HepG2 (cell line): ENCODE results near the gene CYP27A1. TPM values are rescaled to one million over a fixed set of nuclear protein-coding genes. Genes with fewer than 3 reads are reported as not detected.

Source experiments
- ATAC-seq: fragments of 200-7000 bp; cut with Tn5 transposase; 3 replicates; pipeline ENCODE4 v1.9.1; 2020; ENCODE audit warnings: mild to moderate bottlenecking, moderate library complexity
- BruUV-seq: library from RNA; stranded (reverse); fragments of 400-500 nt; replicated peaks from 2 replicates; lab custom pipeline; 2021; lab: Mats Ljungman, UMichigan
- CTCF ChIA-PET: fragments of 300-600 bp; formaldehyde crosslinking; extraction: SDS; loops from one replicate; lab custom pipeline; 2021; ENCODE audit warnings: low total read pairs, inconsistent platforms, low intra/inter-chr PET ratio; lab: Yijun Ruan, JAX
- POLR2A ChIA-PET: fragments of 350-600 bp; sonication (Branson Sonifier 250); formaldehyde crosslinking; loops from one replicate; lab custom pipeline; 2020; ENCODE audit warnings: antibody characterized with exemption, inconsistent platforms; lab: Yijun Ruan, JAX
- DNase-seq: peaks from one replicate; pipeline ENCODE4 v3.0.0-alpha.2; 2015; ENCODE audit warnings: low spot score
- FAIRE-seq: peaks from 3 replicates; lab custom pipeline; 2011; peaks lifted over from hg19 to GRCh38; lab: Jason Lieb, UNC
- H2AFZ ChIP-seq: one replicate; pipeline ENCODE4 v1.6.1; 2011; ENCODE audit warnings: low read length, inconsistent platforms
- H3K27ac ChIP-seq: fragments of 300-600 bp; 3 replicates; pipeline ENCODE4 v1.8.0; 2011; ENCODE audit warnings: mixed run types, mild to moderate bottlenecking, mixed read lengths, low read length, inconsistent platforms; ENCODE audit not compliant: insufficient read depth; ENCODE audit errors: extremely low read length
- H3K27me3 ChIP-seq, 2 experiments: fragments of 200-600 bp in 1 of 2; 2 replicates in 1 of 2; 3 replicates in 1 of 2; pipeline versions ENCODE4 v1.6.0 to v1.8.0; 2011; ENCODE audit warnings: low read length in 2 of 2, mild to moderate bottlenecking in 2 of 2, moderate library complexity in 2 of 2, inconsistent platforms in 1 of 2; ENCODE audit not compliant: insufficient read depth in 2 of 2, control insufficient read depth in 1 of 2
- H3K36me3 ChIP-seq, 2 experiments: fragments of 200-600 bp in 1 of 2; replicated peaks in 1 of 2; 2 replicates in 1 of 2; 3 replicates in 1 of 2; pipeline versions ENCODE4 v1.5.1 to v1.8.0; 2011; ENCODE audit warnings: low read length in 2 of 2, inconsistent platforms in 1 of 2; ENCODE audit not compliant: insufficient read depth in 2 of 2, control insufficient read depth in 1 of 2
- H3K4me1 ChIP-seq: 2 replicates; pipeline ENCODE4 v1.5.1; 2012; ENCODE audit warnings: low read length, inconsistent platforms; ENCODE audit not compliant: insufficient read depth
- H3K4me2 ChIP-seq: 2 replicates; pipeline ENCODE4 v1.6.0; 2011; ENCODE audit warnings: low read depth, low read length, inconsistent platforms
- H3K4me3 ChIP-seq, 3 experiments: fragments of 200-600 bp in 1 of 3; sonication (generic), shearing (Covaris generic) in 1 of 3; replicated peaks in 1 of 3; 2 replicates each; pipeline ENCODE4 v1.5.1; 2011 to 2016; ENCODE audit warnings: low read length in 3 of 3, inconsistent platforms in 2 of 3, low read depth in 2 of 3, mild to moderate bottlenecking in 2 of 3, control low read depth in 1 of 3, mixed read lengths in 1 of 3; ENCODE audit not compliant: insufficient read depth in 1 of 3
- H3K79me2 ChIP-seq: one replicate; pipeline ENCODE4 v1.6.1; 2011; ENCODE audit warnings: low read length, inconsistent platforms; ENCODE audit not compliant: insufficient read depth
- H3K9ac ChIP-seq: 2 replicates; pipeline ENCODE4 v1.6.0; 2011; ENCODE audit warnings: mild to moderate bottlenecking, low read depth, low read length, inconsistent platforms; ENCODE audit not compliant: insufficient read depth
- H3K9me3 ChIP-seq: 2 replicates; pipeline ENCODE4 v1.5.1; 2012; ENCODE audit warnings: mild to moderate bottlenecking, low read length
- H4K20me1 ChIP-seq: 2 replicates; pipeline ENCODE4 v1.6.0; 2011; ENCODE audit warnings: inconsistent platforms, mild to moderate bottlenecking, low read length, moderate library complexity; ENCODE audit not compliant: insufficient read depth
- ARHGAP35 ChIP-seq: sonication (generic); formaldehyde crosslinking; IDR thresholded peaks from 2 replicates; pipeline ENCODE4 v1.9.0; 2022; ENCODE audit warnings: mild to moderate bottlenecking, inconsistent platforms, moderate library complexity, missing genetic modification reagents, borderline replicate concordance
- ATF7-NPFF ChIP-seq: sonication (generic); formaldehyde crosslinking; IDR thresholded peaks from 2 replicates; pipeline ENCODE4 v1.8.1; 2023; ENCODE audit warnings: mild to moderate bottlenecking, low read depth, missing genetic modification reagents, moderate library complexity
- ETV5 ChIP-seq: IDR thresholded peaks from 2 replicates; pipeline ENCODE4 v1.6.1; 2018; ENCODE audit warnings: missing biosample characterization, missing genetic modification reagents, inconsistent platforms, borderline replicate concordance
- HMGXB4 ChIP-seq, 2 experiments: sonication (generic) in 1 of 2; formaldehyde crosslinking in 1 of 2; IDR thresholded peaks; 2 replicates each; pipeline versions ENCODE4 v1.4.0 to v1.6.1; 2018 to 2020; ENCODE audit warnings: missing genetic modification reagents in 2 of 2, borderline replicate concordance in 1 of 2, low read depth in 1 of 2, mild to moderate bottlenecking in 1 of 2, missing biosample characterization in 1 of 2
- HOXA9 ChIP-seq: sonication (generic); formaldehyde crosslinking; IDR thresholded peaks from 2 replicates; pipeline ENCODE4 v1.8.1; 2022; ENCODE audit warnings: missing genetic modification reagents, mild to moderate bottlenecking, moderate library complexity, borderline replicate concordance
- NKX3-1 ChIP-seq: sonication (generic); formaldehyde crosslinking; IDR thresholded peaks from 2 replicates; pipeline ENCODE4 v1.5.0; 2020; ENCODE audit warnings: missing genetic modification reagents
- ZBTB4 ChIP-seq: sonication (generic); formaldehyde crosslinking; IDR thresholded peaks from 2 replicates; pipeline ENCODE4 v1.4.0; 2020; ENCODE audit warnings: missing genetic modification reagents, mild to moderate bottlenecking, borderline replicate concordance
- ZKSCAN1 ChIP-seq: fragments of 150-350 bp; IDR thresholded peaks from 2 replicates; pipeline ENCODE4 v1.6.1; 2014; ENCODE audit warnings: low read length
- ZNF484 ChIP-seq: sonication (generic); formaldehyde crosslinking; IDR thresholded peaks from 2 replicates; pipeline ENCODE4 v1.5.1; 2020; ENCODE audit warnings: mild to moderate bottlenecking, low read depth, missing genetic modification reagents, borderline replicate concordance
- ZNF766 ChIP-seq: sonication (generic); formaldehyde crosslinking; IDR thresholded peaks from 2 replicates; pipeline ENCODE4 v1.5.0; 2020; ENCODE audit warnings: missing genetic modification reagents, borderline replicate concordance
- WGBS: methylation state at CpG from one replicate; pipeline ENCODE4 v1.1.6; 2017; ENCODE audit warnings: low lambda C conversion rate; 5-methylcytosine and 5-hydroxymethylcytosine counted together
- in situ Hi-C: cut with HindIII; loops from 2 replicates; pipeline ENCODE4 v1.10.0; 2017; ENCODE audit warnings: low pct_unique_long_range_greater_than_20kb; ENCODE audit not compliant: extremely low pct_ligation_motif_present
- intact Hi-C: fragments of 100-400 bp; cut with micrococcal nuclease; formaldehyde crosslinking; loops from one replicate; pipeline ENCODE4 v1.10.0; 2022; ENCODE audit not compliant: unreplicated experiment
- polyA plus RNA-seq, 8 experiments: library from polyadenylated mRNA; depleted of rRNA in 3 of 8; stranded (reverse) in 7 of 8; unstranded in 1 of 8; fragments of >200 nt; fragmentation: Illumina TruSeq in 4 of 8; extraction: Trizol in 4 of 8; gene quantifications; 2 replicates each; pipeline versions ENCODE4 v1.2.1 to v1.2.3, GENCODE V29; 2011 to 2016; ENCODE audit warnings: low read depth in 4 of 8, missing spikeins in 1 of 8, mixed read lengths in 1 of 8; ENCODE audit not compliant: insufficient read depth in 1 of 8
- total RNA-seq, 5 experiments: library from RNA; depleted of rRNA; stranded (reverse); fragments of >200 nt; fragmentation: Illumina TruSeq; extraction: Trizol; gene quantifications; 2 replicates each; pipeline ENCODE4 v1.2.3, GENCODE V29; 2016; ENCODE audit warnings: low read depth in 1 of 5
- TF ChIP-seq, protein P1 (sequence below): IDR thresholded peaks from 2 replicates; pipeline ENCODE4 v1.6.1; 2018; ENCODE audit warnings: missing genetic modification reagents, mild to moderate bottlenecking, missing compliant biosample characterization

Gene CYP27A1
- total and polyA plus RNA-seq, 2 of the 13 experiments (the other 11 are each of a cell fraction or from before 2014, with no cell fraction given), result 157 to 266 TPM

- TF ChIP-seq HMGXB4 (CRISPR knock-in tag; IDR thresholded peaks at IDR 0.05; ENCODE audit: borderline replicate concordance in 1 of 2, low read depth in 1 of 2), result peak; percentile 65 to 92; a peak in 3 of 4 replicates
- peak; percentile 82; the same call in 1 of the 2 replicates for TF ChIP-seq ARHGAP35
- 0 out of 2 replicates have a peak, but pooled peaks have one; percentile 4 for TF ChIP-seq ZKSCAN1
- peak; percentile 80; the same call in 1 of the 2 replicates for TF ChIP-seq ATF7-NPFF (CRISPR knock-in tag)
- TF ChIP-seq NKX3-1 (CRISPR knock-in tag), result peak; percentile 88
- peak; percentile 87 for TF ChIP-seq ETV5 (CRISPR knock-in tag)
Observed at GRCh38 chr2:218755567-218756404, 26.2 kb upstream of the CYP27A1 start (continued).

DNA sequence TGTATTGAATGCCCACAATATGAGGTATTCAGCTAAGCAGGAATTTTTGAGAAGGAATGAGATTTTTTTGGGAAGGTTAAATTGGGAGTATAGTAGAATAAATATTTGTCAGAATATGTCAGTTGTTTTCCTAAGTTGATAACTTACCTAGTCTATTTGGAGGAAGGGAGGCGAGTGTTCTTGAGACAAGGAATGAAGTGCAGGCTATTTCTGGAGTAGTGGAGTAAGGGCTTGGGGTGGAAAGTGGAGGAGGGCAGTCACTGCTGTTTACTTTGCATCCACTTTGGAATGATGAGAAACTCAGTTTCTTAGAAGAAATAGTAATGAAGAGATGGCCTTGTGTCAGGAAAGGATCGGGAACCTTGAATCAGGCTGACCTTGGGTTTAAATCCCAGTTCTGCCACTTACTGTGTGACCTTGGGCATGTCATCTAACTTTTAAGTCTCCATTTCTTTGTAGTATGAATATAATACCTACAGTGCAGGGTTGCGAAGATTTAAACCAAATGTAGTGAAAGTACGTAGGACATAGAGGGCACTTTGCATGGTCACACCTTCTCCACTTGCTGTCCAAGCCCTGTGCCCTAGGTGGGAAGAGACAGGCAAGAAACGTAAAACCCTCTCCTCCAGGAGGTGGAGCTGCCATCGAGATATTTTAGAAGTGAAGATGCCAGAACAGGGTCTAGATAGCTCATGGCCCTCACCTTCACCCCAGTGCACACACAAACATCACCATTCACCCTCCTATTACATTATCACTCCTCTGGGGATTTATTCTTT, 25.2 kb upstream of the CYP27A1 start:
- no peaks in the 10 kb centered on the region for H3K27me3 ChIP-seq
- peaks cover 21 to 29% of the 10 kb centered on the region in 2 experiments for H3K36me3 ChIP-seq
- WGBS, result 74% methylated on average over 6 of the region's 6 CpGs
- ChIA-PET CTCF (interaction anchor here (1.0 kb wide), 1 partner anchor 91 kb away, joined by 3 read pairs; no protein-coding TSS in a partner anchor), POLR2A (interaction anchor here (0.6 to 8.6 kb wide), 28 partner anchors 8 to 449 kb away, joined by 3 to 218 read pairs (median 5); partner anchors contain the start of genes BCS1L, CYP27A1, RNF25 and STK36)
- peaks cover 79% of the 10 kb centered on the region for H3K4me1 ChIP-seq
- H3K4me2 ChIP-seq, result peak overlapping the region; percentile 83
- in situ Hi-C loops (no loop called here), intact Hi-C loops (no loop called here)
- no peaks in the 10 kb centered on the region for H4K20me1 ChIP-seq
- BruUV-seq, result TSS peak; percentile 42
- no peaks in the 10 kb centered on the region for H3K79me2 ChIP-seq
- peak overlapping the region; percentile 75 for H3K9ac ChIP-seq
- H2AFZ ChIP-seq, result no peak overlapping the region
- peak overlapping the region; percentile 96 for H3K27ac ChIP-seq
- peak overlapping the region in 2 of 3 experiments; percentile 16 to 50; a peak in 1 of 6 replicates for H3K4me3 ChIP-seq
- ATAC-seq (no peak), FAIRE-seq (peak; percentile 65), DNase-seq (no peak)
- H3K9me3 ChIP-seq, result no peaks in the 10 kb centered on the region
- TF ChIP-seq ZNF766 (CRISPR knock-in tag) (no peak), HOXA9 (CRISPR knock-in tag) (no peak), ZNF484 (CRISPR knock-in tag) (no peak), ZBTB4 (CRISPR knock-in tag) (no peak)
- TF ChIP-seq, protein P1, sequence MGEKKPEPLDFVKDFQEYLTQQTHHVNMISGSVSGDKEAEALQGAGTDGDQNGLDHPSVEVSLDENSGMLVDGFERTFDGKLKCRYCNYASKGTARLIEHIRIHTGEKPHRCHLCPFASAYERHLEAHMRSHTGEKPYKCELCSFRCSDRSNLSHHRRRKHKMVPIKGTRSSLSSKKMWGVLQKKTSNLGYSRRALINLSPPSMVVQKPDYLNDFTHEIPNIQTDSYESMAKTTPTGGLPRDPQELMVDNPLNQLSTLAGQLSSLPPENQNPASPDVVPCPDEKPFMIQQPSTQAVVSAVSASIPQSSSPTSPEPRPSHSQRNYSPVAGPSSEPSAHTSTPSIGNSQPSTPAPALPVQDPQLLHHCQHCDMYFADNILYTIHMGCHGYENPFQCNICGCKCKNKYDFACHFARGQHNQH (CRISPR knock-in tag), result 0 out of 2 replicates have a peak, but pooled peaks have one; percentile 29
